IPS DF 19.7 (cell line): ENCODE data around the gene PID1.

ENCODE experiments used
- DNase-seq: peaks from one replicate; pipeline ENCODE4 v3.0.0-alpha.2; 2013; ENCODE audit warnings: low read depth, low spot score

Gene PID1

DNA sequence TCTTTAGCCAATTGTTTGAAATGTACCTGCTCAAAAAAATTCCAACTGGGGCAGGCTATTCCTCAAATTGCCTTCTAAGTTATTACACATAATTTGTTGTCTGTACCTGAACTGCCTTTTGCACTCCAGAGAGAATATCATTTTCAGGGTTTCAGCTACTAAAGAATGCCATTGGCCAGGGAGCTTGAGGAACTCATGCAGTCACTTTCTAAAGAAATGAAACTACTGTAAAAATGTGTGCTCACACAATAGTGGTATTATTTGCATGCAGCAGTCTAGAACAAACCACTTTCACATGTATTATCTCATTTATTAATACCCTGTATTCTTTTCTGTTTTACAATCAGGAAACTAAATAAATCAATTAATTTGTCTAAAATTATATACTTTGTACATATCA lies 152.2 kb downstream of the PID1 start:
- no peak for DNase-seq

DNA sequence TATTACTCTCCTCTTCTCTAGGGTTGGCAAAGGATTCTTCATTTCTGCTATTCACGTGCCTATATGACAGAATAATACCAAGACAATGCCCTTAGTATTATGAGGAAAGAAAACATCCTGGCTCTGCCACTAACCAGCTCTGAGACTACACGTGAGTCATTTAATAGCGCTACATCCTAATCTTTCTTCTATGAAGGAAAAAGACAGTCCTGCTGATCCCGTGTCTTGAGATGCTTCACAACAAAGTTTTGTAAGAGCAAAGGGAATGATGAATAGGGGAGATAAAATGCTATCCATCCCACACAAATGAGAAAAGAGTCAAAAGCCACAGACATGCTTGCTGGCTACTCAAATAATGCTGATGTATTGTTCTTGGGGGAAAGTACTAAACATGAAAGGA lies 152.8 kb downstream of the PID1 start:
- no peak for DNase-seq

DNA sequence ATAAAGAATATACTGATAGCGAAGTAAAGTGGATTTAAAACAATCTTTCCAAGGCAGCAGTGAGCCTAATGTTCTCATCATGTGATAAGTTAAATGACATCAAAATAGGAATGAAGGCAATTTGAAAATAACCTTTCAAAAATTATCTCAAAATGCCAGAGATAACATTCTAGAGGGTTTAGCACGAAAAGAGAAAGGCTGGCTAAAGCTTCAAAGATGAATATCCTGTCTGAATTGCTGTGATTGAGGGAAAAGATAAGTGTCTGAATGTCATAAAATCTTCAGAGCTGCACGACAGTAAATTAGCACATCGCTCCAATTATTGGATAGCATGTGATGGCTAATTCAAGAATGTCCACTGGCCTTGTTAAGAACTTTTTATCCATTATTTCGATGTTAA lies 159.3 kb downstream of the PID1 start:
- no peak for DNase-seq

DNA sequence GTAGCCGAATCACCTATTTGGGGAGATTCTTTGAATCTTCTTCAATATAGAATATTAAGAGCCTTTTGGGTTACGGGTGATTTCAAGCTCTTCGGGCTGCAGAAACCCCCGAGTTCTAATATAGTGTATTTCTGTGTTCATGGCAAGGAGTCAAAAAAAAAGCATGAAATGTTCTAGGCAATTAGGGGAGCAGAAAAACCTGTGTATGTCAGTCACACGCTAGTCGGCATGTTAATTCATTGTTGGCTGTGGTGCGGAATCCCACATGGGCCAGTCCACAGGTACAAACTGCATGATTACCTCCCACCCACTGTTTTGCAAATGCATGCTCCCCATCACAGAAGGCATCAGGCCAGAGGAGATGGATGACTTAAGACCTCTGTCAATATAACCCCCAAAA lies 161.9 kb downstream of the PID1 start:
- DNase-seq, result no peak

DNA sequence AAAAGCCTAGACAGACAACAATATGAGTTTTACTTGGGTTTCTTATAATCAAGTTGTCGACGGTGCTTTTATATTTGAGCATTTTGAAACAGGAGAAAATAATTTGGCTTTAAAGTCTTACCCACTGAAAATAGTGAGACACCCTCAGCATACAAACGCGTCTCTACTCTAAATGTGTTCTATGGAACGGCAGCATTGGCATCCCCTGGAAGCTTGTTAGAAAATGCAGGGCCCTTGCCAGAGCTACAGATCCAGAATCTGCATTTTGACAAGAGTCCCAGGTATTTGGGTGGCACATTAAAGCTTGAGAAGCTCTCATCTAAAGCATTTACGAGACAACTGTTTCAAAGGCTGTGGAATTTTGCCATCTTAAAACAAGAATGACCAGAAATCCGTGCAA lies 163.5 kb downstream of the PID1 start:
- DNase-seq, result no peak

DNA sequence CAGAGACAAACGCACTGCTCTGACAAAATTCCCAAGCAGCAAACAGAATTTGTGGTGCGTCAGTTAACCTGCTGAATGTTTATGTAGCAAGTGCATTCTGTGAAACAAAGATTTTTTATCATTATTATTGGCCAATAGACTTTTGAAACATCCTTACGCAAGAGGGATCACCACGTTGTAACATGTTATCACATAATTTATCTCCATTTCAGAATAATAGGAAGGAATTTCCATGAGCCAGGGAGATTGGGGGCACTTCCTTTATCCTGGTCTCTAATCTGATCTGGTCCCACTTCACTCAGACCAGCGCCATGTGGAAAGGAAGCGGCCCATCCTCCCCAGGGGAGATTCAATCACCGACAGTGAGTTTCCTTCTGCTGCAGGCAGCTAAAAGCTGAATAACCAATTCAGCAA lies 166.1 kb downstream of the PID1 start:
- DNase-seq, result no peak

DNA sequence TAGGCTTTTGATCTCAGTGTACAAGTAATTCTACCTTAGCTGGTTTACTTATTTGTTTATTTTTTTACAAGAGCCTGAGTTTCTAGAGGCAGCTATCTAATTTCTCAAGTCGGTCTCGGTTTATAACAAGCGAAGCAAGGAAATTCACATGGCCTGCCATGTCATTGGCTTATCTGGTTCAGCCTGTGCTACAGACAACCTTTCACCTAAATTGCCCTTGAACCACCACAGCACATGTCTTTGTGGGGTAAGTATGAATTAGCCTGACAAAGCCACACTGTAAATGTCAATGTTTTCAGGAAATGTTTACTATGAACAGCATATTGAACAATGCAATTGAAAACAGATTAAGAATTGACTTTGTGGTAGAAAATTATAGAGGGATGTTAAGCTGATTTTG lies 167.1 kb downstream of the PID1 start:
- no peak for DNase-seq

DNA sequence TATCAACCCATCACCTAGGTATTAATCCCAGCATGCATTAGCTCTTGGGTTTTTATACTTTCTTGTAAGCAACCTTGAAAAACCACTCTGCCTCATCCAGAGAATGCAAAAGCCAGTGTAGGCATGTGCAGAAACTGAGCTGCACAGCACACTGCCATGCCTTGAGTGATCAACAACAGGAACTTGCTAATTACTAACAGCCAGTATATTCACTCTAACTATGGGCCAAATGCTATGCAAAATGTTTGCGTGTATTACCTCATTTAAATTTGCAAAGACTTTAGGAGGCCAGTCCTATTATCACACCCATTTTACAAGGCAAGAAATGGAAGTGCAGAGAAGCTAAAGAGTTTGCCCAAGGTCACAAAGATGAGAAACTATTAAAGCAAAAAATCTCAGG lies 169.8 kb downstream of the PID1 start:
- DNase-seq, result no peak

DNA sequence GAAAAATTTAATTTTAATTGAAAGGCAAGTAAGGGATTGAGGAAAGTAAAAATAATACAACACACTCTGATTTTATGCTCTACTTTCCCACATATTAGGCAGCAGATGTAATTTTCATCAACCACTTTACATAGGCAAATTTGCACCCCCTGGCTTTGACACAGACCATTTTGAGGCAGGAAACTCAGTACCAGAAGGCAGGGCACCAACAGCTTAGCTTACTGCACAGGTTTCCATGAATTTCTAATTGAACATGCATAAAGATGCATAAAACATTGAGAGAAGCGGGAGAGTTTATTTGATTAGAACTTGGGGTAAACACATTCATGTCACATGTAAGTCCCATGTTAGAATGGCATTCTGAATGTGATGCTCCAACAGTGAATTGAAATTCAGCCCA lies 171.9 kb downstream of the PID1 start:
- DNase-seq, result no peak

DNA sequence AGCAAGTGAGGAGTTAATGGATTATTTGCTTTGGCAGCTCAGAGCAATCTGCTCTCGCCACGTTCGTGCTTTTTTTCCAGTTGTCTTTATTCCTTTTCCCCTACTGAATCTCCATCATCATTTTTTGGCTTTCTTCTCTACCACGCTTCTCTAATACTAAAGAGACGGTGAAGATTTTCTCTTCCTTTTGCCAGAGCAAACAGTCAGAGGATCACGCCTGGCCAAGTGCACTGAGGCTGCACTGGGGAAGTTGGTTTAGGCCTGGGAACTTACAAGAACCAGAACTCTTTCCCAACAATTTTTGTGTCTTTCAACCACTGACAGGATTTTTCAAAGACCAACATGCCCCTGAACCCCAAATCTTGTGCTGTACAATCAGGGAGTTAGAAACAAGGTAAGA lies 172.3 kb downstream of the PID1 start:
- DNase-seq, result no peak

DNA sequence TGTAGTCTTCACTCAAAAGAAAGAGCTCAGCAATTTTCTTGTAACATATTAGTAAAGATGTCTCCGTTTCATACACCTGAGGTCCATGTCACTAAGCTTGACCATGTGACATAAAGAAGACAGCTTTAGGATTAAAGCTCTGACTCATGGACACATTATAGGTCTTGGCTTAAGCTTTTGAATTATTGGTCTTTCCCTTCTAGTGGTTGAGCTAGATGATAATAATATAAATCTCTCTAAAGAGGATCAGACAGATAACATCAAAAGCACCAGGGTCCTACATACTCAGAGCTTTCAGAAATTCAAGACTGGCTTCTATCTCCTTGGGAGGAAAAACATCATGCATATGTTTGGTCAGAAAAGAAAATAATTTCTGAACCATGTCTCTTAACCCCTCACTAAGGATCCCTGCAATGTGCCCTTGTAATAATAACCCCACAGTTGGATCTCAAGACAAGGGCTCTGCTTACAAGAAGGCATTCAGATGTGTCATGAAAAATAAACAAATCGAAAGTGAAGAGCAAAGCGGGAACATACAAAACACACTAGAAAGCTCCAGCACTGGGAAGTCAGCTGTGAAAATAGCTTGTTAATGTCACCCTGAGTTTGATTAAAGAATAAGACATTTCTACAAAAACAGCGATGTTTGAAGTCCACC lies 174.5 kb downstream of the PID1 start:
- DNase-seq, result no peak

DNA sequence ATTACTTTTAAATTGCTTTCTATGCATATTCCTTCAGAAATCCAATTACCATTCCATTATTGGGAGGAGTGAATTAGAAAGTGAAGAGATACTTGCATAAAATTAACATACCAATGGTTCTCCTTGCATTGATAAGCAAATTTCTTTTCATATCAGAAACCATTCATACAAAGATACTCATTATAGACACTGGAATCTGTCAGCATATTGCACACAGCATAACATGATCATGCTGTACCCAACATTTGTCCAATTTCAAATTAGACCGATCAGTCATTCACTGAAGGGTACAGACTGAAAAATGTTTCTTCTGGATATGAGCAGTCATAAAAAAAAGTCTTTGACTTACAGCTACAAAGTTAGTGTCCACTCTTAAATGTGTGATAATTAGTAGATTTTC lies 175.6 kb downstream of the PID1 start:
- no peak for DNase-seq

DNA sequence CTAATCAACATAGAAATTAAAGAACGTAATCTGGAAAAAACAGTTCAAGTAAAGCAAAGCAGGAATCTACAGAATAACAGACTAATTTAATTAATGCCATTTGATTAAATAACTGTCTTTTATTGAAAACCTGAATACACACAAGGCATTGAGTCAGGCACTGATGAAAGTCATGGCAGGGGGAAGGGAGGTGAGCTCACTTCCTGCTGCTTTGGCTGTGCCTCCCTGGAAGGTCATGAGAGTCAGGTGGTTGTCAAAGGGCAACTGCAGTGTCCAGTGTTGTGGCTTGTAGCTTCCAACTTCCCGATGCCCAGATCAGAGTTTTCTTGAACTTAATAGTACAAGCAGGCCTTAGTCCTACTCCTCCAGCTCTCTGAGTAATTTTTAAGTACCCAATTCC lies 180.9 kb downstream of the PID1 start:
- no peak for DNase-seq

DNA sequence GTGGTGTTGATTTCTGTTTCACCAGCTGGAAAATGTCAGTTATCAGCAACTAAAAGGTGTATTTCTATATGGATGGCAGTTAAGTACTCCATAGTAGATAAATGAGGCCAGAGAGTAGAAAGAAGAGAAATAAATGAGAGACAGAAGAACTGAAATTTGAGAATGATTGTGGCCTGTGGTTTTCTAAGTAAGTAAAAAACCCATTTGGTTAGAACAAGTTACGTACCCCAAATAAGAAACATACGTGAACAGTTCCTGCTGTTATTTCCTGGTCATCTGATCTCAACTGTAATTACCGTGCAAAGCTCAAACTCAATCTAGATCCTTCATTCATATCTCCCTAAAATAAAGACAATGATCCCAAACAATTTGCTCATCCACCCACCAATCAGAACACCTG lies 181.3 kb downstream of the PID1 start:
- DNase-seq, result no peak

DNA sequence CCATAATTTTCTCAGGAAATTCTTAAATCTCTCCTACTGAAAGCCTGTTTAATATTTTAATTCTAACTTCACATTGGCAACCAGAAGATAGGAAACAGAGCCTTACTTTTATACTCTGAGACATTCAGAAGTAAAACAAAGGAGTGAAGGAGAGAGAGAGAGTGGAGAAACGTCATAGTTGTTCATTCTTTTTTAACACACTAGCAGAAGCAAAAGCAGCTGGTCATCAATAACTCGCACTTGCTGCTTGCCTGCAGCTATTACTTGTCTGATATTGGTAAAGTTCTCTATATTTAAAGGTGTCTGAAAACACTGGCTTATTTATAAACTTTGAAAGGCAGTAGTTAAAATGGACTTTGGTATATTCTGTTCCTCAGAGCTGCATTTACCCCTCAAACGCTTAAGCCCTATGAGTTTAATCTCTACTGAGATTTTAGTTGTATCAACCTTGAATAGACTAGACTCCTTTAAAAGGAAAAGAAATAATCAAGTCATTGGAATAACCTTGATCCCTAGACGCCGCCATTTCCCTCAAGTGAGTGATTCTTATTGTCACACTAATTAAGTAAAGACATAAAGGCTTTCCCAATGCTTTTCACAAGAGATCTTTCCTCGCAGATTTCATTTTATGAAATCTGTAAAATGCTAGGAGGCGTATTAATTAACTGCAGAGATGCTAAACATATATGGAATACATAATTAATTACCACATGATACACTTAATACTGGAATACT lies 182.0 kb downstream of the PID1 start:
- no peak for DNase-seq

DNA sequence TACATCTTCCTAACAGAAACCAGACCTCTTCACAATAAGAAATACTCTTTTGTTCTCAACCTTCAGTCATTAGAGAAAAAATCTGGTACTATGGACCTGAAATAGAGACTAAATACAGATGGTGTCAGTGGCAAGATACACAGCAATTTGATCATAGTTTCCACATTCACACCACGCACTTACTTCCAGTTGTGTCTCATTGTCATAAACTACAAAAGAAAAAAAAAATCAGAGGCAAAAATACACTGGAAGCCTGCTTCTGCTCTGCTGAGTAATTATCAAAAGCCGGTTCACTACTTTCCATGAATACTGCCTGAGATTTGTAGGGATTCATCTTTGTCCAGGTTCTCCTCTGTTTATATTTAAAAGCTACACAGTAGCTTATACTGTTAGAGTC lies 182.6 kb downstream of the PID1 start:
- DNase-seq, result no peak

DNA sequence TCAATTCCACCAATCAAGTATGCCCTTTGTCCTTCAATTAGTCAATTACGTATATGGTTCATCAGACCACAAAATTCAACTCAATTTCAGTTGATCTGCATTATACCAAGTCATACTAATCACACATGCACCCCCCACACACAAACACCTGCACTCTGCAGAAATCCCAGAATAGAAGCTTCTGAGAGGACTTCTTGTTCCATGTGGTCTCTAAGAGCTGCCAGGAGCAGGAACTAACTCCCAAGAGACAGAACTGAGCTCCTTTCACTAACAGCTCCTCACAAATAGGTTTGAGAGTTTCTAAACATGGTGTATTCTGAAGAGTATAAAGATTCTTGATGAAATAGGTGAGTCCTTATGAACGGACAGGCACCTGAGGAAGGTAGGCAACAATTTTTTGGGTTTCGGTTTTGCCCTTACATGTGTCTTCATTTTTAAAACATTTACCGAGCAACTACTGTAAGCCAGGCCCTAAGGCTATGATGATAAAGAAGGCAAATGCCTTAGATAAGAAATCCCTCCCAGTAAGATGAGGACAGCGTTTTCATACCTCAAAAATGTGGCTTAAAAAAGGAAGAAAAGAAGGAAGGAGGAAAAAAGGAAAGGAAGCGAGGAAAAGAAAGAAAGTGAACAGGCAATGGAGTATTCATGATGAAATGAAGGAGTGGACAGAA lies 183.1 kb downstream of the PID1 start:
- DNase-seq, result no peak

DNA sequence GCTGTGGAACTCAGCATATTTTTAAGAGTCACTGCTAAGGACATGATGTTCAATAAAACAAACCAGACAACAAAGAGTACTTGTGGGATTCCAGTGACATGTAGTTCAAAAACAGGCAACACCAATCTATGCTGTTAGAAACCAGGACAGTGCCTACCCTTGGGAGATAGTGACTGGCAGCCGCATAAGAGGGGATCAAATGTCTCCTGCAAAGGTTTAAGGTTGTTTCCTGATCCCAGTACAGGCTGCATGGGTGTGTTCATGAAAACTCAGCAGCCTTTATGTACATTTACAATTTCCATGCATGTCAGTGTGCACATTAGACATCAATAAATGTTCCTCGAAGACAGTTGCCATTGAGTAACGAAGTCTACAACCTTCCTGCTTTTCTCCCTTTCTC lies 183.8 kb downstream of the PID1 start:
- DNase-seq, result no peak

DNA sequence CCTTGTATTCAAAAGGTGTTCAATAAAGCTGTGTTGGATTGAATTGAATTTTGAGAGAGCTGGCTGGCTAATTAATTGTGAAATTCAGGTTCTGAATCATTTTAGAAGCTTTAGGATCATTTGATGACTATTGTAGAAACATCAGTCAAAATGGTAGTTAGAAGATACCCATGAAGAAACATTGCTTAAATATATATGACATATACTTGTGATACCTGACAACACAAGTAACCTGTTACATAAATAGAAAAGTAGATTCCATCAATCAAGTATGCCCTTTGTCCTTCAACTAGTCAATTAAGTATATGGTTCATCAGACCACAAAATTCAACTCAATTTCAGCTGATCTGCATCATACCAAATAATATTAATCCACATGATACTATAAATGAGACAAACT lies 185.6 kb downstream of the PID1 start:
- no peak for DNase-seq

DNA sequence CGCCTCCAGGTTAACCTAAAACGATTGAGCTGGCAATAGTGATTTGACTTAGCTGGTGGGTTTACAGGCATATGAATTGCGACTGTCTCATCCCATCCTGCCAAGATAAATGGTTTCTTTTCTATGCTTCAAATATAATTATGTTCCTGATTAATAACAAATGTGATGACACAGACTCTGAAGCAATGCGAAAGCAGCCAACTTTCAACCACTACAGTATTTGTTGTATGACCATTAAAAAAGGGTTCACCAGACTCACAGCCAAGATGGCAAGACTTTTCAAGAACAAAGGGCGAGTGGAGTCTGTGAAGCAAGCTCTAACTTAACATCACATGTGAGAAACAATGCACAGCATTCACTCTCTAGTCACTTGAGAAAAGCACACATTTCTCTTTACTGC lies 186.6 kb downstream of the PID1 start:
- DNase-seq, result no peak

DNA sequence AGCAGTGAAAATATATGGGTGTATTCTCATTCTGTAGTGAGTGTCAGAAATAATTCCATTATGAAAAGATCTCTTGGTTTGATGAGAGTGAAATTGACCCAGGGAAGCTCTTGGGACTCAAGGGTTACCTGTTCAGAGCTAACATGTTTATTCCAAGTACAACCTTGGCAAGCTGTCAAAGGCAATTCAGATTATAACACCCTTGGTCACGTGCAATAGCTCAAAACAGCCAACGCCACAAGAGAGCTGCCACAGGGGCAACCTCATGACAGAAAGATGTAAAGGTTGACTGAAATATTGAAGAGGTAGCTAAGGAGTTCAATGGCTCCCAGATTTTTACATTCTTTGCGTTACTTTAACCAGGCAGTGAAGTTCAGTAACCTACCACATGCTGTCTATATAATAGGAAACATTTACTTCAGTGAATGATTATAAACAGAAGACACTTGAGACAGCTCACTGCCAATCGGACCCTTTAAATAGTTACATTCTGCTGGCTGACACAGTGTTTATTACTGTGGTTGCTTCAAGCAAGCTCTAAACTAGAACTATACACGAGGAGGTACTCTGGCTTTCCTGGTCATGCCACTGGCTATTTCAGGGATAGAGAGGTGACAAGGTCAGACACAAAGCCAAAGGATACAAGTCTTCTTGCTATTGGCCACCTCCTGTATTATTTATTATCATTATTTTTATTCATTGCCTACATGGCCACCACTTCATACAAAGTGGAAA lies 187.3 kb downstream of the PID1 start:
- no peak for DNase-seq

DNA sequence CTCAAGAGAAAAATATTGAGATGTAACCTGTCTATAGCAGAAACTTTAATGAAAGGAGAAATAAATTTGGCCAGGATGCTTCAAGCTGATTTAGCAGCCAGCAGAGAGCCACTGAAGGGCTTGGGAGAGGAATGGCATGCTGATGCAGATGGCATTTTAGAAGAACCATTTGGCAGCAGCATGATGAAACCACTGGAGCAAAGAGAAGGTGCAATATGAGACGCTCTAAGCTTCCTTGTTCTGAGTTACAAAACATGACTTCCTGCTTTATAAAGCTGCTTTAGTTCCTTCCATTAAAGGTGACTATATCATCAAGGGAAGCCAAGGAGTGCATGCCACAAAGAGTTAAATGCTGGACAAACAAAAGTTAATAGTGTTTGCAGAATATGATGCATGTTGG lies 189.7 kb downstream of the PID1 start:
- no peak for DNase-seq

DNA sequence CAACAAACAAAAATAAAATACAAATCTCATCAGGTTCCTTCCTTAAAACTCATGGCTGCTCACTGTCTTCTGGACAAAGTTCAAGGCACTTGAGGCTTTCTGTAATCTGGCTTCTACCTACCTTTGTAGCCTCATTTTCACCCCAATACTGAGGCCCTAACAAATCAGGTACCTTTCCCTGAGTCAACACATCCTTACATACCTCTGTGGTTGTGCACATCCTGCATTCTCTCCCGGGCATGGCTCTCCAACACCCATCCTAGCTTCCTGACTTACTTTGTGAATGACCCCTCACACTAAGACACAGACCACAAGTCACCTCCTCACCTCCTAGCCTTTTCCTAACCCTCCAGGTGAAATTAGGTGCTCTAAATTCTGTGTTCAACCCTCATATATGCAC lies 190.9 kb downstream of the PID1 start:
- DNase-seq, result no peak
